Mesenchymal stem cell (in vitro differentiated cells and primary cell): ENCODE results near the gene BPIFA1.

ENCODE experiments used
- DNase-seq: peaks from one replicate; pipeline ENCODE4 v3.0.0-alpha.2; 2013
- H2AFZ ChIP-seq: one replicate; pipeline ENCODE4 v1.6.1; 2013; ENCODE audit warnings: low read depth, mild to moderate bottlenecking, control low read depth, inconsistent platforms, low read length, moderate library complexity
- H2AK5ac ChIP-seq: 2 replicates; pipeline ENCODE4 v1.6.1; 2013; ENCODE audit warnings: low read length, moderate library complexity, mild to moderate bottlenecking, inconsistent platforms; ENCODE audit not compliant: severe bottlenecking
- H2BK120ac ChIP-seq: one replicate; pipeline ENCODE4 v1.6.1; 2013; ENCODE audit warnings: low read depth, mild to moderate bottlenecking, inconsistent platforms, low read length, moderate library complexity
- H2BK12ac ChIP-seq, 2 experiments: one replicate each; pipeline ENCODE4 v1.6.1; 2013; ENCODE audit warnings: inconsistent platforms in 2 of 2, low read length in 2 of 2, mild to moderate bottlenecking in 2 of 2, moderate library complexity in 2 of 2, control low read depth in 1 of 2
- H2BK15ac ChIP-seq: one replicate; pipeline ENCODE4 v1.6.1; 2013; ENCODE audit warnings: mild to moderate bottlenecking, low read depth, inconsistent platforms; ENCODE audit not compliant: poor library complexity, severe bottlenecking
- H2BK5ac ChIP-seq: 2 replicates; pipeline ENCODE4 v1.6.1; 2013; ENCODE audit warnings: low read depth, mild to moderate bottlenecking, low read length, control low read depth, inconsistent platforms; ENCODE audit not compliant: poor library complexity, severe bottlenecking
- H3K14ac ChIP-seq, 2 experiments: one replicate each; pipeline ENCODE4 v1.6.1; 2013; ENCODE audit warnings: inconsistent platforms in 2 of 2, low read length in 2 of 2, control low read depth in 1 of 2, mild to moderate bottlenecking in 1 of 2, moderate library complexity in 1 of 2
- H3K18ac ChIP-seq, 2 experiments: one replicate each; pipeline ENCODE4 v1.6.1; 2013; ENCODE audit warnings: inconsistent platforms in 2 of 2, low read length in 2 of 2, control low read depth in 1 of 2, low read depth in 1 of 2, mild to moderate bottlenecking in 1 of 2
- H3K23ac ChIP-seq, 2 experiments: one replicate each; pipeline ENCODE4 v1.6.1; 2013; ENCODE audit warnings: inconsistent platforms in 2 of 2, low read length in 2 of 2, mild to moderate bottlenecking in 2 of 2, moderate library complexity in 2 of 2, control low read depth in 1 of 2
- H3K27ac ChIP-seq: 2 replicates; pipeline ENCODE4 v1.5.1; 2013; ENCODE audit warnings: mild to moderate bottlenecking, moderate library complexity, low read length, control low read depth, inconsistent platforms; ENCODE audit not compliant: poor library complexity, severe bottlenecking
- H3K27me3 ChIP-seq, 2 experiments: 2 replicates each; pipeline versions ENCODE4 v1.6.1 to v1.7.0; 2013; ENCODE audit warnings: low read length in 2 of 2, mild to moderate bottlenecking in 2 of 2, moderate library complexity in 2 of 2, control low read depth in 1 of 2, inconsistent platforms in 1 of 2; ENCODE audit not compliant: control insufficient read depth in 1 of 2, insufficient read depth in 1 of 2
- H3K36me3 ChIP-seq, 2 experiments: 2 replicates each; pipeline versions ENCODE4 v1.6.1 to v1.7.0; 2013; ENCODE audit warnings: low read length in 2 of 2, control low read depth in 1 of 2, inconsistent platforms in 1 of 2, low read depth in 1 of 2, mild to moderate bottlenecking in 1 of 2; ENCODE audit not compliant: insufficient read depth in 2 of 2, control insufficient read depth in 1 of 2
- H3K4ac ChIP-seq, 2 experiments: one replicate each; pipeline ENCODE4 v1.6.1; 2013; ENCODE audit warnings: inconsistent platforms in 2 of 2, low read length in 2 of 2, mild to moderate bottlenecking in 2 of 2, moderate library complexity in 2 of 2, control low read depth in 1 of 2, low read depth in 1 of 2
- H3K4me1 ChIP-seq: 2 replicates; pipeline ENCODE4 v1.6.1; 2013; ENCODE audit warnings: low read depth, low read length, control low read depth; ENCODE audit not compliant: control insufficient read depth, insufficient read depth
- H3K4me2 ChIP-seq: 2 replicates; pipeline ENCODE4 v1.6.1; 2013; ENCODE audit warnings: low read length, mild to moderate bottlenecking, inconsistent platforms; ENCODE audit not compliant: poor library complexity, severe bottlenecking
- H3K4me3 ChIP-seq, 2 experiments: 2 replicates each; pipeline versions ENCODE4 v1.5.1 to v1.7.0; 2013; ENCODE audit warnings: low read length in 2 of 2, mild to moderate bottlenecking in 2 of 2, control low read depth in 1 of 2, low read depth in 1 of 2; ENCODE audit not compliant: insufficient read depth in 1 of 2
- H3K79me1 ChIP-seq: replicated peaks from 2 replicates; pipeline ENCODE4 v1.6.1; 2013; ENCODE audit warnings: mild to moderate bottlenecking, control low read depth, low read length, inconsistent platforms; ENCODE audit not compliant: poor library complexity, severe bottlenecking
- H3K9ac ChIP-seq: 2 replicates; pipeline ENCODE4 v1.7.0; 2013; ENCODE audit warnings: mild to moderate bottlenecking, low read length, moderate library complexity
- H3K9me3 ChIP-seq: 2 replicates; pipeline ENCODE4 v1.7.0; 2013; ENCODE audit warnings: mild to moderate bottlenecking, low read length; ENCODE audit not compliant: control insufficient read depth
- H4K8ac ChIP-seq: one replicate; pipeline ENCODE4 v1.6.1; 2013; ENCODE audit warnings: inconsistent platforms, mild to moderate bottlenecking, low read length, moderate library complexity
- H4K91ac ChIP-seq: one replicate; pipeline ENCODE4 v1.6.1; 2013; ENCODE audit warnings: mild to moderate bottlenecking, low read length, inconsistent platforms
- WGBS: methylation state at CpG from one replicate; pipeline ENCODE4 v1.1.7; 2013; ENCODE audit warnings: mixed read lengths; 5-methylcytosine and 5-hydroxymethylcytosine counted together

BPIFA1 gene

DNA sequence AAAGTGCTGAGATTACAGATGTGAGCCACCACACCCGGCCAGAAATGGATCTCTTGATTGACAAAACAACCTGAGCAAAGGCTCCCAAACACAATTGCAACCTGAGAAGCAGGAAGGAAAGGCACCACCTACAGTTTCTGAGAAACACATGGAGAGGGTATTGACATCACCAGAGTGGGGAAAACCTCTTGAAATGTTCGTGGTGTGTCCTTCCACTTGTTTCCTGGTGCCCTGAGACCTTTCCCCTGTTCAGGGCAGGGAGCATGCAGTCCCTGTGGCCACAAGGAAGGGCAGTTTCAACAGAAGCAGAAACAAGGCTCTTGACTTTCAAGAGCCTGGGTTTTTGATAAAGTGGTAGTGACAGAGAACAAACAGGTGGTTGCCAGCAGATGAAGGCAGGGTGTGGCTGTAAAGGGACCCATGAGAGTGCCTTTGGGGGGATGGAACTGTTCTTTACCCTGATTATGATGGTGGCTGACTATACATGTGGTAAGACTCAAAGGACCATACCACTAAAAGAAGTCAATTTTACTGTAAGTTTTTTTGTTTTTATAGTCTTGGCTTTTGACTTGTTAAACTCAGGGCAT is 3.2 kb upstream of the BPIFA1 start:
- Histone ChIP-seq H3K9me3 (no peaks in the 10 kb centered on the region), H2AK5ac (no peak overlapping the region), H2BK120ac (no peak overlapping the region), H3K79me1 (no peaks in the 10 kb centered on the region), H2BK12ac (no peak overlapping the region), H3K4me2 (no peak overlapping the region), H3K4me3 (no peak overlapping the region), H3K36me3 (no peaks in the 10 kb centered on the region), H3K9ac (no peak overlapping the region), H2BK5ac (no peak overlapping the region), H4K8ac (no peak overlapping the region), H3K27me3 (peaks cover 32 to 87% of the 10 kb centered on the region in 2 experiments), H3K14ac (no peak overlapping the region), H2BK15ac (no peak overlapping the region), H4K91ac (no peak overlapping the region), H3K23ac (no peak overlapping the region), H3K27ac (no peak overlapping the region), H3K18ac (no peak overlapping the region), H3K4ac (no peak overlapping the region), H3K4me1 (no peaks in the 10 kb centered on the region), H2AFZ (no peak overlapping the region)
- 34% methylated on average over 2 of the region's 2 CpGs for WGBS
- no peak for DNase-seq

DNA sequence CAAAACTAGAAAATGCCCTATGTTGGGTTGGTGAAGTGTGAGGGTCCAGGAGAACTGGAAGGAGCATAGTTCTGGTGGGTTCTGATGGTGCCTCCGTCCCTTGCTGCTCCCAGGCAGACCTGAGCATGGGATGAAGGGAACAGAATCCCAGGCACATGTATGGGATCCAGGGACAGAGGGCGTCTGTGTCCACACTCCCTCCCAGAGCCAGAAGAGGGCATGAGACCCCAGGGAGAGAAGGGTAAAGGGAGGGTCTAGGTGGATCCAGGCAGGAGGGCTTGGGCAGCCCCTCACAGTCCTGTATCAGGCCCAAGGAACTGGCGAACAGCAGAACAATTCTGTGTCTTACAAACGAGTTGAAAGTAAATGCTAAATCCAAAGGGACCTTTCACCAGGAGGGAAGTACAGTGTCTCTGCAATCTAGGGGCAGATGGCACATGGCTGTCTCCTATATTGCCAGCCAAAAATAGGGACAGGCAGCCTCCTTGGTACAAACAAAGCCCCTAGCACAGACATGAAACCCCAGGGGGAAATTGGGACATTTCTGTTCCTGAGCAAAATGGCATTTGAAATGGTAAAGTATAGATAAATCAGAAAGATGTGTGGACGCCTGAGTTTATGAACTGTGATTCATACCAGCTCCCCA is 2.5 kb upstream of the BPIFA1 start:
- H3K9me3 ChIP-seq = no peaks in the 10 kb centered on the region
- 29% methylated on average over 4 of the region's 5 CpGs for WGBS
- no peak overlapping the region for H4K8ac ChIP-seq
- H2AK5ac ChIP-seq = no peak overlapping the region
- H3K36me3 ChIP-seq = no peaks in the 10 kb centered on the region
- H2BK12ac ChIP-seq = no peak overlapping the region
- H2AFZ ChIP-seq = no peak overlapping the region
- H2BK5ac ChIP-seq = no peak overlapping the region
- H3K27ac ChIP-seq = no peak overlapping the region
- peaks cover 32 to 83% of the 10 kb centered on the region in 2 experiments for H3K27me3 ChIP-seq
- no peak overlapping the region for H3K4me2 ChIP-seq
- no peak overlapping the region for H3K18ac ChIP-seq
- no peak overlapping the region for H3K4ac ChIP-seq
- H3K79me1 ChIP-seq = no peaks in the 10 kb centered on the region
- DNase-seq = no peak
- no peak overlapping the region for H2BK120ac ChIP-seq
- H3K9ac ChIP-seq = no peak overlapping the region
- H3K23ac ChIP-seq = no peak overlapping the region
- no peak overlapping the region for H4K91ac ChIP-seq
- H3K4me1 ChIP-seq = no peaks in the 10 kb centered on the region
- no peak overlapping the region for H3K14ac ChIP-seq
- no peak overlapping the region for H2BK15ac ChIP-seq
- H3K4me3 ChIP-seq = no peak overlapping the region

DNA sequence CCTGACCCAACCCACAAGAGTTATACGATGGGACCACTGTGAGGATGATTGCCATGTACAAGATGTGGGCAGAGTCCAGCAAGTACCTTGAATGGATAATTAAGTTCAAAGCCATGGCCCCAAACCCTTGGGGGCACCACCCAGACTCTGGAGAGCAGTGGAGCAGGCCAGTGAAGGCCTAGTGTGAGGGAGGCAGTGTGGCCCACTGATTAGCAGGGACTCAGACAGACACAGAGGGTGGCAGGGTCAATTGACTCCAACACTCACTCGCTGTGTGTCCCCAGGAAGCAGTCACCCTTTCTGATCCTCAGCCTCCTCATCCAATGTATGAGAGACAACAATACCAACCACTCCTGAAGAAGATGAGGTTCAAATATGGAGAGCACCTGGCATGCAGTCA is 1.7 kb upstream of the BPIFA1 start:
- Histone ChIP-seq H3K27me3 (peaks cover 32 to 84% of the 10 kb centered on the region in 2 experiments), H3K4me3 (no peak overlapping the region), H3K18ac (no peak overlapping the region), H3K79me1 (no peaks in the 10 kb centered on the region), H3K14ac (no peak overlapping the region), H3K23ac (no peak overlapping the region), H2BK5ac (no peak overlapping the region), H3K9me3 (no peaks in the 10 kb centered on the region), H2AK5ac (no peak overlapping the region), H3K4ac (no peak overlapping the region), H3K27ac (no peak overlapping the region), H3K4me1 (no peaks in the 10 kb centered on the region), H4K91ac (no peak overlapping the region), H3K36me3 (no peaks in the 10 kb centered on the region), H3K9ac (no peak overlapping the region), H2BK120ac (no peak overlapping the region), H4K8ac (no peak overlapping the region), H2BK12ac (no peak overlapping the region), H3K4me2 (no peak overlapping the region), H2BK15ac (no peak overlapping the region), H2AFZ (no peak overlapping the region)
- DNase-seq = no peak
- 79% methylated on average over 2 of the region's 2 CpGs for WGBS

DNA sequence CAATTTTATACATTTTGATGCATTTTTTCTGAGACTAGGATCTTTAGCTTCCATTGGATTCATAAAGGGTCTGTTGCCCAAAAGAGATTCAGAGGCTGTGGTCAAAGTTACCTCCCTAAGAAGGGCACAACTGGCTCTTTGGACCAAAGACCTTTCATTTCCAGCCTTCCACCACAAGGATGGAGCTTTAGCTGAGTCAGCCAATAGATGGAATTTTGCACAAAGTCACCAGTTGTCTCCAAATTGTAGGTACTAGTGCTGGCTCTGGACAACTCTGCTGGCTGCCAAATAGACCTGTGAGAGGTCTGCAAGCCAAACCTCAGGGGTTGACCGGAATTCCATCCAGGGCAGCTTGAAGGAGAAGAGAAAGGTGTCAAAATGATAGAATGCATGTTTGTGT is 555 bp downstream of the BPIFA1 start:
- Histone ChIP-seq H3K79me1 (no peaks in the 10 kb centered on the region), H3K14ac (no peak overlapping the region), H3K4me1 (no peaks in the 10 kb centered on the region), H3K36me3 (no peaks in the 10 kb centered on the region), H3K27ac (no peak overlapping the region), H4K91ac (no peak overlapping the region), H3K9ac (no peak overlapping the region), H3K23ac (no peak overlapping the region), H4K8ac (no peak overlapping the region), H2BK120ac (no peak overlapping the region), H3K27me3 (peaks cover 24 to 87% of the 10 kb centered on the region in 2 experiments), H2AFZ (no peak overlapping the region), H3K4me2 (no peak overlapping the region), H2BK5ac (no peak overlapping the region), H3K4ac (no peak overlapping the region), H3K9me3 (no peaks in the 10 kb centered on the region), H2BK12ac (no peak overlapping the region), H2AK5ac (no peak overlapping the region), H3K18ac (no peak overlapping the region), H3K4me3 (no peak overlapping the region), H2BK15ac (no peak overlapping the region)
- WGBS = 56% methylated on average over 1 of the region's 1 CpG
- DNase-seq = no peak
